Transverse colon (tissue), 3 donors: Measurements from ENCODE around the gene C11orf65.

Source experiments
- EP300 ChIP-seq: sonication (generic); formaldehyde crosslinking; IDR thresholded peaks from one replicate; pipeline ENCODE4 v1.6.1; 2017; ENCODE audit warnings: antibody characterized with exemption, low read depth
- TF ChIP-seq, protein P1 (sequence below), 5 experiments: fragments of 200-600 bp in 3 of 5; fragments of 450-650 bp in 2 of 5; sonication (generic) in 3 of 5; IDR thresholded peaks; 1 replicate in 2 of 5; 2 replicates in 3 of 5; pipeline ENCODE4 v1.5.1; 2016 to 2017; ENCODE audit warnings: antibody characterized with exemption in 5 of 5, inconsistent platforms in 3 of 5, mild to moderate bottlenecking in 2 of 5, moderate library complexity in 1 of 5

DNA sequence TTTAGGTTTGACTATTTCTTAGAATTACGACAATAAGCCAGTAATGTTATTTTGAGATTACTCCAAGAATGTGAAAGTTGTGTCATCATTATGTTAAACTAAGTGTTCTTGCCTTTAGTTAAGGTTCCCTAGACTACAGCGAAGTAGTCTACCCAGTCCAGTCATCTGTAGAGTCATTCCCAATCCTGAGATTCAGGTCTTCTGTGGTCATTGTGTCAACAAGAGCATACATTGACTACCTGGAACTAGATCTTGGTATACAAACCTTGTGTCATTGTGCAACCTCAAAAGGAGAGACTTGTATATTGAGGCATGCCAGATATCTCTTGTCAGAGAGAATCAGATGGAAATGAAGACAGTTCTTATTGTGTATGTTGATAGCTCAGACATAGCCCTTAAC, 128.6 kb downstream of the C11orf65 start:
- TF ChIP-seq, protein P1, sequence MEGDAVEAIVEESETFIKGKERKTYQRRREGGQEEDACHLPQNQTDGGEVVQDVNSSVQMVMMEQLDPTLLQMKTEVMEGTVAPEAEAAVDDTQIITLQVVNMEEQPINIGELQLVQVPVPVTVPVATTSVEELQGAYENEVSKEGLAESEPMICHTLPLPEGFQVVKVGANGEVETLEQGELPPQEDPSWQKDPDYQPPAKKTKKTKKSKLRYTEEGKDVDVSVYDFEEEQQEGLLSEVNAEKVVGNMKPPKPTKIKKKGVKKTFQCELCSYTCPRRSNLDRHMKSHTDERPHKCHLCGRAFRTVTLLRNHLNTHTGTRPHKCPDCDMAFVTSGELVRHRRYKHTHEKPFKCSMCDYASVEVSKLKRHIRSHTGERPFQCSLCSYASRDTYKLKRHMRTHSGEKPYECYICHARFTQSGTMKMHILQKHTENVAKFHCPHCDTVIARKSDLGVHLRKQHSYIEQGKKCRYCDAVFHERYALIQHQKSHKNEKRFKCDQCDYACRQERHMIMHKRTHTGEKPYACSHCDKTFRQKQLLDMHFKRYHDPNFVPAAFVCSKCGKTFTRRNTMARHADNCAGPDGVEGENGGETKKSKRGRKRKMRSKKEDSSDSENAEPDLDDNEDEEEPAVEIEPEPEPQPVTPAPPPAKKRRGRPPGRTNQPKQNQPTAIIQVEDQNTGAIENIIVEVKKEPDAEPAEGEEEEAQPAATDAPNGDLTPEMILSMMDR (IDR thresholded peaks at IDR 0.05) = no peak
- TF ChIP-seq EP300 = no peak
